Inflammatory macrophage treated with lipopolysaccharide for 1 hour (primary cell): ENCODE measurements around the gene ABCF2.

Experiments used
- DNase-seq, 2 donors: peaks; one replicate each; pipeline ENCODE4 v3.0.0-alpha.2; 2020 to 2022

ABCF2 gene

DNA sequence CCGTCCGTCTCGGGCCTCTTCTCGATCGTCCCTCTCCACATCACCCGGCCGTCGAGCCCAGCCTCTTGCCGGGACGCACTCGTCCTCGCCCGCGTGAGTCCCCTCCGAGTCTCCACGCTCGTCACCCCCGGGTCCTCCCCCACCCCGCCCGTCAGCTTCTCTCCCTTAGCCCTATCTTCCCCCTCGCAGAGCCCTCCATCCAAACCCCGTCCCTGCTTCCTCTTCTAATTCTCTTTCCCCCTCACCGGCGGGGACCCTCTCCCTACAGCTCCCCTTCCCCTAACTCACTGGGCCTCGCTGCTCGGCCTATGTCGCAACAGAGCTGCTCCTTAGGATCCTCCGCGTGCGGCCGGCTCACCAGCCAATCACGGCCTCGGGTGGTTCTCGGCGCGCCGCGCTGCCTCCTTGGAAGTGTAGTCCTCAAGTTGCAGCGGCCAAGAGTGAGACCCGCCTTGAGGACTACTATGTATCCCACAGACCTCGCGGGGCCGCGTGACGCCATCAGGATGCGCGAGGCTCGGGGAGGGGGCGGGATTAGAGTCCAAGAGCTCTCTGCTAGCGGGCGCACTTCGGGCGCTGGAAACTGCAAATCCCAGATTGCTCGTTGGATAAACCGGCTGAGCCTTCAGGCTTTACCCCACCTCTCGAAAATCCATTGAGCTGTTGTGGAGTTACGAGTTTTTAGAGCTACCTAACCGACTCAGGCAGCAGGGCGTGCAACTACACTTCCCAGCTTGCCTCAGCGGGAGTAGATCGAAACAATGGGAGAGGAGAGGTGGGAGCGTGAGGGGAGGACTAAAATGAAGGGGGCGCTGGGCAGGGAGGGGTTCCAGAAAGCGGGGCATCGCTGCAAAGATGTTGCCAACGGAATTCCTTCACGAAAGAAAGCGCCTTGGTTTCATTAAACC, at the start of gene ABCF2:
Gene ABCF2 (minus strand): TSS at position 331 of the 908 bp plus-strand sequence. CDS start 747 bp downstream, outside the sequence.
- peak; percentile 98 to 99 for DNase-seq

DNA sequence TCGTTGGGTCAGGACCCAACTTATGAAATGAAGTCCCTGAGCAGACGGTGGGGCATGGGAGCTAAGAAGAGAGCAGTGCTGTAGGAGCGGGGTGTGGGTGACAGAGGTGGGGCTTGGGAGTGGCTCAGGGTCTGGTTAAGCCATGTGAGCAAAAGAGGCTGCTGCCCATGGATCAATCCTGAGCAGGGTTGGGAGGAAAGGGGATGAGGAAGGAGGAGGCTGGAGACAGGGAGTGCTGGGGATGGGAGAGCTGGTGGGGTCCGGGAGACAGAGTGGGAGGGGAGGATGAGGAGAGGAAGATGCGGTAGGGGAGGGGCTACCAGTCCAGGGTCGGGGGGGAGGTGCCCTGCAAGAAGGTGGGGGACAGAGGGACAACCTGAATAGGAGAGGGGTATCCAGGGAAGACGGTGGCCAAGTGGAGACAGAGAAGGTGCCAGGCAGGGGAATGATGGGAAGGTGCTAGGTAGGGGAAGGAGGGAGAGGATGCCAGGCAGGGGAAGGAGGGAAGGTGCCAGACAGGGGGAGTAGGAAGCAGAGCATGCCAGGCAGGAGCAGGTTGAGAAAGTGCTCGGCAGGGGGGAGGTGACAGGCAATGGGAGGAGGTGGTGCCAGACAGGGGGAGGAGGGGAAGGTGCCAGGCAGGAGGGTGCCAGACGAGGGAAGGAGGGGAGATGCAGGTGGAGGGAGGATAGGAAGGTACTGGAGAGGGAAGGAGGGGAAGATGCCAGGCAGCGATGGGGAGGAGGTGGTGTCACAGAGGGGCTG, 49.0 kb upstream of the ABCF2 start:
- no peak for DNase-seq

DNA sequence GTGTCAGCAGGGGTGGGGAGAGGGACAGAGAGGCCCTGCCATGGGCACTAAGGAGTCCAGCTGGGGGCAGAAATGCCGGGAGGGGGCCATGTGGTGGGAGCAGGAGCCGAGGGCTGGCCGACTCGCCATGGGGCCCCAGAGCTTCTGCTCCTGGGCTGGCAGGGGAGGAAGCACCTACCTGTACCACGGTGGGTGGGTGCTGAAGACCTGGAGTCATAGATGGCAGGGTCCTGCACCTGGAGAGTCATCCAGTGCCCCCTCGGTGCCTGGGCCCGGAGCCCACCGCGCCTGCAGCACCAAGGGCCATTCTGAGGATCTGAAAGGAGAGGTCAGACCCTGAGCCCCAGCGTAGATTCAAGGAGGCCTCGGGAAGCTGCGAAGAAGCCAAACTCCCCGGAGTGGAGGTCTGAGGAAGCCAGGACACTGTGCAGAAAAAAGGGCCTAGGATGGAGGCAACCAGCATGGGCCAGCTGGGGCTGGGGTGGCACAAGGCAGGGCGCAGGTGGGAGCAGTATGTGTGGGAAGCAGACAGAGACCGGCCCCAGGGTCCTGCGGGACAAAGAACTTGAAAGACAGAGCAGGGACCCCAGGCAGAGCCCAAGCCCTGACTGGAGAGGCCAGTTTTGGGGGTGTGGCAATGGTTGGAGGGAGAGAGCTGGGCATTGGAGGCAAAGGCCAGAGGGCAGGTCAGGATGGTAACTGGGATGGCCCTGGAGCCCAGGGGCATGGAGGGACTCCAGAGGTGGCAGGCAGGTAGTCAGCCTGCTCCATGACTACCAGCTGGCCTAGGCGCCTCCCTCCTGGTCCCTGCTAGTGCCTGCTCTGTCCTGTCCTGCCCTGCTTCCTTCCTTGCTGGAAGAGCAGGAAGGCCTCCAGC, 48.2 kb upstream of the ABCF2 start:
- no peak for DNase-seq

DNA sequence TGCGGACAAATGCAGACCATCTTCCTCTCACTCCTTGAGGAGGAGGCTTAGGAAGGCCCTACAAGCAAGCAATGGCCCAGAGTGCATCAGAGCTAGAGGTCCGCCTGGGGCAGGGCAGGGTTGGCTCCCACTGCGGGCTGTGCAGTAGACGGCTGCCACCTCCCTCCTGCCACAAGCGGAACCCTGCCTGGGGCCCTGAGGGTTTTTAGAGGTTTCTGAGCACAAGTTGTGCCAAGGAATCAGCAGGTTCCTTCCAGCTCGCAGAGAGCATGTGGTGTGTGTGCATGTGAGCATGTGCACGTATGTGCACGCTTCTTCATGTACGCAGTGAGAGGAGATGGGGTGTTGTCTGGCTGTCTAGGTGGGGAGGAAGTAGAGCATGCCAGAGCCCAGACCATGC, 47.4 kb upstream of the ABCF2 start:
- no peak for DNase-seq

DNA sequence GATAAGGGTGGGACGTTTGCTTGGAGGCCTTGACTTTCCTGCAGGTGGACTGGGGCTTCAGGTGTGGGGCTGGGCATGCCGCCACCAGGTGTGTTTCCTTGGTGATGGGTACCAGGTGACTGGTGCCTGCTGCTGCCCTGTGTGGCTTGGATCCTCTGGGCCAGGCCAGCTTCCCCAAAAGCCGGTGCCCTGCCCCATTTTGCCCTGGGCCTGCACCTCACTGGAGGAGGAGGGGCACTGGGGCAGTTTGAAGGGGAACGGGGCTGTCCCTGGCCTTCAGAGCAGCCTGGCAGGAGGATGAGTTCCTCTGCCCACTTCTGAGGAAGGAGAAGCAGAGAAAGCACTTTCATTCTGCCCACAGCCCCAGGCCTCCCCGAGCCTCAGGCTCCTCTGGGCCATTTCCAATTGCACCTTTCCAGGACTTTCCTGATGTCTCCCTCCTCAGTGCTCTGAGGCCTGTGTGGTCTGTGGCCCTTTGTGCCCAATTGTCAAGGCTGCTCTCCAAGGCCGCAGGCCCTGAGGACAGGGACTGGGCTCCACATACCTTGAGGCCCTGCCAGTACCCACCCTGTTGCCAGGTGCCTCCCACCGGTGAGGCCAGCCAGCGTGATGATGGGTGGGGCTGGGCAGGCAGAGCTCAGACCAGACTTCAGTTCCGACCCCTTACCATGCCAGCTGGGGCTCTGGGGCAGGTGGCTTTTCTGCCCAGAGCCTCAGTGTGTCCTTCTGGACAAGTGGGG, 46.8 kb upstream of the ABCF2 start:
- DNase-seq: peak; percentile 51 to 68

DNA sequence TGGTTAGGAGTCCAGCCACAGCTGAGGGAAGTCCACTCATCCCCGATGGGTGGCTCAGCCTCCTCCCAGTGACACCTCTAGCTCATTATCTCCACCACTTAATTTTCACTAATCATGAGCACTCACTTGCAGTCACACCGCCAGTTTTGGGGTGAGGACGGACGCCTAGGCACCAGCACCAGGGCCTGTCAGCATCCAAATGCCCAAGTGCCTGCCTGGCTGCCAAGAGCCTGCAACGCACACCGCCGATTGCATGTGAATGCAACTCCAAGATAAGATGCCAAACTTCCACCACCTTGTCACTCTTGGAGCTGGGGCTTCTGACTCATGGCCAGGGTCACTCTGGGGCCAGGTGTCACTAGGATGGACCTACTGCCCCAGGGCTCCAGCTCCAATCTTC, 45.9 kb upstream of the ABCF2 start:
- no peak for DNase-seq

DNA sequence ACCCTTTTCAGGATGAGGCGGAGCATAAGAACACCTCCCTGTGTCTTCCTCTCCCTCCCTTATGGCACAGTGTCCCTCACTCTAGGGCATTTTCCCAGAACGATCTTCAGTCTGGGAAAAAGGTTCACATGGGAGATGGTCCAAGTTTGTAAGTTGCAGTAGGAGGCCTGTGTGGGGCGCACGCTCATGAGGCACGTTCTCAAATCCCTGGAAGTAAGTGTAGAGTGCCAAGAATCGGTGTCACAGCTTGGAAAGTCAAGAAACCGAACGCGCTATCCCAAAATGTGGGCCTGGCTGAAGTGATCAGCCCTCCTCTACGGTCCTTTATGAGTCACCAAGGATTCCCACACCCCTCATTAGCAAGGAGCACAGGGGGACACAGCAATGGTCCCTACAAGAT, 45.4 kb upstream of the ABCF2 start:
- no peak for DNase-seq

DNA sequence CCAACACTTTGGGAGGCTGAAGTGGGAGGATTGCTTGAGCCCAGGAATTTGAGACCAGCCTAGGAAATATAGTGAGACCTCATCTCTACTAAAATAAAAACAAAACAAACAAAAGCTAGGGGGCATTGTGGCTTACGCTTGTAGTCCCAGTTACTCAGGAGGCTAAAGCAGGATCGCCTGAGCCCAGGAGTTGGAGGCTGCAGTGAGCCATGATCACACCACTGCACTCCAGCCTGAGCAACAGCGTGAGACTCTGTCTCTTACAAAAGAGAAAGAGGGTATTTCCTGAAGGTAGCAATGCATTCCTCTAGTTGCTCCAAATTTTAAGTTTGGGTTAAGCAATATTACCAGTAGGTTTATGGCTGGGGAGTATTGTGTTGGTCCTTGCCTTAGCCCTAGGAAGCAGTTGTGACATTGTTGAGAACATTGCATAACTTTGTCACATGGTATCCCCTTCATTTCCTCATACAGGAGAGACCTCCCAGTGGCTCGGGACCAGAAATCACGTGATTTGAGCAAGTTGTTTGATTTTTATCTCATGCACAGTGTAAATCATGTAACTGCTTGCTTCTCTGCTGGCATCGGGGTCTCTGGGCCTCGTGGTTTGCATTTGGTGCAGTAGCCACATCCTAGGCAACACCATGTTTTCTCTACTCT, 44.8 kb upstream of the ABCF2 start:
- DNase-seq: peak; percentile 96 to 97

DNA sequence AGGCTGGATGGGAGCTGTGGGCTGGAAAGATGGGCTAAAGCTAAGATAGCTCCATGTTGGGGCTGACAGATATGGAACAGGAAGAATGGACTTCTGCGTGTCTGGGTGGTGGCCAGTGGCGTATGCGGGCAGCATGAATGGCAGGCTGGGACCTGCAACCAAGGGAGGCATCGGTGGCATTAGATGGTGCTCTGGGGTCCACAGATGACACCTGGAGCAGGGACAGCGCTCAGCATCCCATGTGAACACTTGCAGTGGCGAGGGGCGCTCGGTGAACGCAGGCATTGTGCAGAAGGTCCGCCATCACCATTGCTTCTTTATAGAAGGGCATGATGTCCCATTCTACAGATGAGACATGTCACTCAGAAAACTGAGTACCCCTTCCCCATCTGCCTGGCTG, 42.5 kb upstream of the ABCF2 start:
- no peak for DNase-seq

DNA sequence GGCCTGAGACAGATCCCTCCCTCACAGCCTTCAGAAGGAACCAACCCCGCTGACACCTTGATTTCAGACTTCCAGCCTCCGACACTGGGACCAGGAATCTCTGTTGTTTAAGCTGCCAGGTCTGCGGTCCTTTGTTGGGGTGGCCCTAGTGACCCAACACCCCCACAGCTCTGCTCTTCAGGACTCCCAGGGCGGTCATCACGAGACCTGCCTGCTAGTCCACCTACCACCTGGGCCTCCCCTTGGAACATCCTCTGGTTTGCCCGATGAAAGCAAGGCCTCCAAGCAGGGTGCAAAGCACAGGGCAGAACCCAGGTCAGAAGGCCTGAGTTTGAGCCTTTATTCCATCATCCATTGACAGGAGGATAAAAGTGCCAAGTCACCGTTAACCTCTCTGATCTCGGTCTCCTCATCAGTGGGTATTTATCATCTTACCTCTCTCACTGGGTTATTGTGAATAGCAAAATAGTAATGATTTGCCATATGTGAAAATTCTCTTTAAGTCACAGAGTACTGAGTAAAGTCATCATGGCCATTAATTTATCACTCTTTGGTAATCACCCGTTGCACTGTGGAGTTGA, 38.4 kb upstream of the ABCF2 start:
- no peak for DNase-seq

DNA sequence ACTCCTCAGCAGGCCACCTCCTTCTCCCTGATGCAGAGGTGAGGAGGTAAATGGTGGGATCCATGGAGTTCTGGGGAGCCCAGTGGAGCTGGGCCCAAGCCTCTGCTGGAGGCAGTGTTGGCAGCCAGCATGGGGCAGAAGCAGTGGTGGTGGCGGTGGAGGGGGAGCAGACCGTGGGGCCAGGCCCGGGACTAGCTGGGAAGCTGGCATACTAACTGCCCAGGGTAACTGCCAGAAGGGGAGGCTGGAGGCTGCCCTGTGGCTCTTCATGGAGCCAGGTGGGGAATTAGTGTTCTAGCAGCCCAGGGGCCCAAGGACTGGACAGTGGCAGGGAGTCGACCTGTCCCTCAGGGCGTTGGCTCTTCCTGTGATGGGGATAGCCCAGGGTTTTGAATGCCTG, 37.6 kb upstream of the ABCF2 start:
- DNase-seq: no peak

DNA sequence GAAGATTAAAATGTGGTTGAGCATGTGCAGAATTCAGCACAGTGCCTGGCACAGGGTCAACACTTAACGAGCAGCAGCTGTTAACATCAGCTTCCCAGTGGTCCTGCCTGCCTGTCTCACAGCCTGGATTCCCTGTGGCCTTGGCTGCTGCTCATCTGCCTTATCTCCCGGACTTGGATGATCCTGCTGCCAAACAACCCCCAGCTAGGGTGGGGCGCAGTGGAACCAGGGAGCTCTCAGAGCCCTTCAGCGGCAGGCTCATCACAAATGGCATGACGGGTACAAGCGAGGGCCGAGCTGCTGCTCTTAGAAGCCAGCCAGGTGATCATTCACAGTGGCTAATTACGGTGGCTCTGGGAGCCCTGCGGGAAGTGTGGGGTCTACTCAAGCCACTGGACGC, 34.5 kb upstream of the ABCF2 start:
- no peak for DNase-seq

DNA sequence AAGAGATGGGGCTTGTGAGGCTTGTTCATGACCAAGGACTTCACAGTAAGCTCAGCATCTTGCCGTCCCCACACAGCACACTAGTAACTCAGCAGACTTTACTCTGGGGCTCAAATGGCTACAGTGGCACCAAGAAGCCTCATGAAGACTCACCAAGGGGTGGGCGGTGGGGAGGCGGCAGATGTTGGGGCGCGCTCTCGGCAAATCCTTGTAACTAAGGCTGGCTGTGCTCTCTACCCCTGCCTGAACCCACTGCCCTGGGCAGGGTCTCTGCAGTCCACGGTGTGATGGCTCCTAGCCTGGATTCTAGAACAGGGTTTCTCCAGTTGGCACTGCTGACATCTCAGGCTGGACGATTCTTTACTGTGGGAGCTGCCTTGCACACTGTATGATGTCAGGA, 33.9 kb upstream of the ABCF2 start:
- no peak for DNase-seq

DNA sequence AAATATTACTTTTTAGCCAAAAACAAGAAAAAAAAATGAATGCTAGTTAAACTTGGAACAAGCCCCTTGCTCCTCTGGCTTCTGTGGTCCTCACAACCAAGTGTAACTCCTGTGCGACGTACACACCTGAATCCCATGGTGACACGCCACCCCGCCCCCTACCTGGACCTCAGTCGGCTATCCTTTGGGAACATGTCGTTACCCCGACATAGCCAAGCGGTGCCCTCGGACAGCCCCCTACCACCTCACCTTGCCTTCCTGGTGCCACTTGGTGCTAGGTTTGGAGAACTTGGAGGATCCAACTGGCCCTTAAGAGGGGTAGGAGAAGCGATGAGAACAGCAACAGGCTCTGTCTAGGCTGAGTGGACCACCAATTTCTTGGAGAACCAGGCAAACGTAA, 33.5 kb upstream of the ABCF2 start:
- no peak for DNase-seq

DNA sequence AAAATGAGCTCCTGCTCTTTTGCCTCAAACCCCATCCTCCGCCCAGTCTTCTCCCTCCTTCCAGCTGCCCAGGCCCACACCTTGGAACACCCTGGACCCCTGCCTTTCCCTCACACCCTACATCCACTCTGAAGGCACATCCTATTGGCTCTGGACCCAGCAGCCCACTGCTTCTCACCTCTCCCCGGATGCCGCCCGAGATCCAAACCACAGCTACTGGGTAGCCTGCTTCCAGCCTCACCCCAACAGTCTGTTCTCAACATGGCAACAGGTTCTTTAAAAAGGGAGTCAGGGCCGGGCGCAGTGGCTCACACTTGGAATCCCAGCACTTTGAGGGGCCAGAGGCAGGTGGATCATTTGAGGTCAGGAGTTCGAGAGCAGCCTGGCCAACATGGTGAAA, 31.0 kb upstream of the ABCF2 start:
- no peak for DNase-seq

DNA sequence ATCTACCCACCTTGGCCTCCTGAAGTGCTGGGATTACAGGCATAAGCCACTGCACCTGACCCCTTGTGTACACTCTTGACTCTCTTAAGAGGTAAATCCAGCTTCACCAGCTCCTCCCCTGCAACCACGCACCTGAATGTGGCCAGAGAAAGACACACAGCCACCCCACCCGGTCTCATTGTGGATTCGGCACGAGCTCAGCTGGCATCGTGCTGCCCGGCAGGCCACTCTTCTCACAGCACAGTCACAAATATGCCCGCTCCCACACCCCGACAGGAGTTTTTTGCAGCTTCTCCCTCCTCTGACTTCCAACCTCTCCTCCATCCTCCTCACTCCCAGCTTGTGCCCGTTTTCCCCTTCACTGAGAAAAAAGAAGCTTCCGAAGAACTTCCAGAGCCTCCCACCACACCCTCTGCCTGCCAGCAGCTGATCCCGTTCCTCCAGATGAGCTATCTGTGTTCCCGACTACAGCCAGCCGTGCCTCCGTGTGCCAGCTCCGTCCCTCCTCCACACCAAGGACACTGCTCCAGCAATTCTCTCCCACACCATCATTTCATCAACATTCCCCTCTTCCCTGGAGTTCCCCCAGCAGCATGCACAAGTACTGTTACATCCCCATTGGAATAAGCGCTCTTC, 29.5 kb upstream of the ABCF2 start:
- no peak for DNase-seq

DNA sequence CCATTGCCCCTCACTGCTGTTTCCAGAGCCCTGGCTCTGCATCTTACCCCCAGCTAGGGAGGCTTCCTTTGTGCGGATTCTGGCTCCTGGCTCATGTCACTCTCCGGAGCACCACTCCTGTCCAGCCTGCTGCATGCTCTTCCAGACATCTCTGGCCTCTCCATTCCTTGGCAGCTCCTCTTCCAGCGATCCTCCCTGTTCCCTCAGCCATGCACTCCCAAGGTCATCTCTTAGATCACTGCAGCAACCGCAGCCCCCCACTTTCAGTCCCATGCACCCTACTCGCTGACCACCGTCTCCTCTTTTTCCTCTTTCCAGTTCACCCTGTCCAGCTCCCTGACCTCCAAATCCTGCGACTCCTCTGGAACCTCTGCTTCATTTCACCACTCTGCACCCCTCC, 28.4 kb upstream of the ABCF2 start:
- DNase-seq: no peak

DNA sequence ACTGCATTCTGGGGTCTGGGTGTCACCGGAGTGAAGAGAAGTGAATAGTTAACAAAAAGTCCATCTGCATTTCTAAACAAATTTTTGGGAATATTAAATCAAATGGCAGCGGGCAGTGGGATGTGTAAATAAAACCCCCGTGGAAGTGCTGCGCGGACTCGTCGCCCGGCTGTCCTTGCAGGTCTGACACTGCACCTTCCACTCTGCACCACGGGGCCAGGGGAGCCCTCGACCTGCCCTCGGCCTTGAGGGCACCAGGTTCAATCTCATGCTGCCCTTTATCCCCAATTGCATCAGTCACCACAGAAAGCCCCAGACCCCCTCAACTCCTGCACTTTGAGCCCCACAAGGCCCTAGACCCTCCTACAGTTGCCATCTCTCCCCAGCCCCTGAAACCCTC, 27.8 kb upstream of the ABCF2 start:
- DNase-seq: no peak

DNA sequence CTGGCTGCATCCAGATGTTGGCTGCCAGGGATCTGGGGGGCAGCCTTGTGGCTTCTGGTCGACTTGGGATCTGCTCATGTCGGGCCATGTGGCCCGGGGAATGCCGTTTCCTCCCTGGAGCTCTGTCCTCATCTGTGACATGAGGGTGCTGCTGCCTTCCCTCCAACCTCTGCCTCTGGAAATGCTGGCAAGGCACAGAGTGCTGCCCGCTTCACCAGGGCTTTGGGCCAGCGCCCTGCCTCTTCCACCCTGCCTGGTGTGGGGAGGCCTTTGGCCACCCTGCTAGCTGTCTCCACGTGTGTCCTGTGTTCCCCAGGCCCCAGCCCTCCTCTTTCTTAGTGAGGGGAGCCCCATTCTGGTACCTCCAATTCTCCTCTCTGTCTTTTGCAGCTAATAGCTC, 27.3 kb upstream of the ABCF2 start:
- DNase-seq: no peak

DNA sequence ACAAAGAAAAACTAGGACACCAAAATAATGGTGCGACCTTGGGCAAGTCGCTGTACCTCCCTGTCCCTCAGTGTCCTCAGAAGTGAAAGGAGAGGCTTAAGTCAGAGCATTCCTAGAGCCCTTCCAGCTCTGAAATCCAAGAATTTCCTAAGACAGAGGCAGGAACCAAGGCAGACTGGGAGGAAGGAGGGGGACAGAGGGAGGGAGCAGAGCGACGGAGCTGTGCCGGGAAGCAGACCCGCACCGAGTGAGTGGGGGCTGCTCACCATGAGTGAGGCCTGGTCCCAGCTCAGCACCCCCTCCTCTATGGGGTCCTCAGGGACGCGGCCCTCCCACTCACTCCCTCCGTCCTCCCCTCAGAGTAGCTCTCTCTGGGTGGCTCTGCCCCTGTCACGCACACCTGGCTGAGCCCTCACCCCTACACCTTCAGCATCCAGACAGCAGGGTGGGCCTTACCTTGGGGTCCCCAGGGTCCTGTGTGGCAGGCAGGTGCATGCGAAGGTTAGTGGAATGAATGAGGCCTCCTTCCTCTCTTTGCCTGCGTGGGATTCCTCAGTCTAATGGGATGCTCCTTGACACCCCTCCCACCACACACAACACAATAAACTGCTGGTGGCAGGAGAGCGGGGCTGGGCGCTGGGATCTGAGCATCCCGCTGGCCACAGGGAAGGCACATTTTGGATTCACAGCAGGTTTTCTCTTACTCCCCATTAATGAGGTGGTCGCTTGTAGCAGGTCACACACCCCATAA, 26.1 kb upstream of the ABCF2 start:
- no peak for DNase-seq

DNA sequence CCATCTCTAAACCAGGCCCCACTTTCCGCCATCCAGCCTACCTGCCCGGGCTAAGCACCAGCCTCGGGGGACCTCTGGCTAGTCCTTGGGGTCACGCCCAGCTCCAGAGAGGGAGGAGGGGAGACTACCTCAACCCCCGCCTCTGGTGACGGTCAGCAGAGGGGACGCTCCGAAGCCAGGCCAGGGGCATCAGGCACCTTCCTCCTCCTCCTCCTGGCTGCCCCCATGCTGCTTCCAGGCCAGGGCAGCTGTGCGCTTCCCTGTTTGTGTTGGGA, 25.5 kb upstream of the ABCF2 start:
- no peak for DNase-seq
